Neuron (in vitro differentiated cells): ENCODE measurements around the gene STMN3.

Experiments
- H2AFZ ChIP-seq: one replicate; pipeline ENCODE4 v1.6.1; 2013; ENCODE audit warnings: low read depth, mild to moderate bottlenecking, inconsistent platforms, low read length, moderate library complexity
- H3K27me3 ChIP-seq: one replicate; pipeline ENCODE4 v1.6.1; 2013; ENCODE audit warnings: low read length; ENCODE audit not compliant: insufficient read depth
- H3K36me3 ChIP-seq: one replicate; pipeline ENCODE4 v1.6.1; 2013; ENCODE audit warnings: low read length; ENCODE audit not compliant: insufficient read depth
- H3K4me1 ChIP-seq: one replicate; pipeline ENCODE4 v1.6.1; 2013; ENCODE audit warnings: low read length; ENCODE audit not compliant: insufficient read depth
- H3K4me3 ChIP-seq: 2 replicates; pipeline ENCODE4 v1.5.1; 2013; ENCODE audit warnings: mild to moderate bottlenecking, low read length, moderate library complexity
- H3K9me3 ChIP-seq: one replicate; pipeline ENCODE4 v1.6.1; 2013; ENCODE audit warnings: low read length

Gene STMN3

DNA sequence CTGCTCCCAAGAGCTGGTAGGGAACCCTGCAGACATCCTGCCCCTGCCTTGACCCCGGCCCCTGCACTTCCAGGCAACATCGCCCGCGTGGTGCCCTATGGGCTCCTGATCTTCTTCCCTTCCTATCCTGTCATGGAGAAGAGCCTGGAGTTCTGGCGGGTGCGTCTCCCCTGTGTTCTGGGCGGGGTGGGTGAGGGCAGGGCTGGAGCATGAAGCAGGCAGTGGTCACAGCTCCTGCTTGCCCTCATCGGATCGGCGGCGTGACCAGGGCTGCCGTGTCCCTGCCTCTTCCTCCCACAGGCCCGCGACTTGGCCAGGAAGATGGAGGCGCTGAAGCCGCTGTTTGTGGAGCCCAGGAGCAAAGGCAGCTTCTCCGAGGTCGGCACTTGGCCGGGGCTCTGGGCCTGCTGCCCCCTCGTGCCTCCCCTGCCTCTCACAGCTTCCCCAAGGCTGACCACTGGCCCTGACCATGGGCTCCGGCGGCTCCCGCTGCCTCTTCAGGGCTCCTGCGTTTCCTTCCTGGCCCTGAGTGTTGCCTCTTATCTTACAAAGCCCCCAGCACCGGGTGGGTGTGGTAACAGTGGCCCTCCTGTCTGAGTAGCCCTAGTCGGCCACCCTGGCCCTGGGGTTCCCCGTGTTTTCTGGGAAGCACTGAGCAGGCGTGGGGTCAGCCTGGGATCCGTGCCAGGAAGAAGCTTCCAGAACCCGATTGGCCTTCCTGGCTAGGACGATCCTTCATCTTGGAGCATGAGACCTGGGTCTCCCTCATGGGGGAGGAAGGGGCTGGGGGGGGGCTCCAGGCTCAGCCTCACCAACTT is 35.2 kb upstream of the STMN3 start:
- H3K9me3 ChIP-seq, result no peaks in the 10 kb centered on the region
- H3K36me3 ChIP-seq, result no peaks in the 10 kb centered on the region
- no peak overlapping the region for H3K4me3 ChIP-seq
- H3K4me1 ChIP-seq, result peaks cover 18% of the 10 kb centered on the region
- H3K27me3 ChIP-seq, result no peaks in the 10 kb centered on the region
- no peak overlapping the region for H2AFZ ChIP-seq

DNA sequence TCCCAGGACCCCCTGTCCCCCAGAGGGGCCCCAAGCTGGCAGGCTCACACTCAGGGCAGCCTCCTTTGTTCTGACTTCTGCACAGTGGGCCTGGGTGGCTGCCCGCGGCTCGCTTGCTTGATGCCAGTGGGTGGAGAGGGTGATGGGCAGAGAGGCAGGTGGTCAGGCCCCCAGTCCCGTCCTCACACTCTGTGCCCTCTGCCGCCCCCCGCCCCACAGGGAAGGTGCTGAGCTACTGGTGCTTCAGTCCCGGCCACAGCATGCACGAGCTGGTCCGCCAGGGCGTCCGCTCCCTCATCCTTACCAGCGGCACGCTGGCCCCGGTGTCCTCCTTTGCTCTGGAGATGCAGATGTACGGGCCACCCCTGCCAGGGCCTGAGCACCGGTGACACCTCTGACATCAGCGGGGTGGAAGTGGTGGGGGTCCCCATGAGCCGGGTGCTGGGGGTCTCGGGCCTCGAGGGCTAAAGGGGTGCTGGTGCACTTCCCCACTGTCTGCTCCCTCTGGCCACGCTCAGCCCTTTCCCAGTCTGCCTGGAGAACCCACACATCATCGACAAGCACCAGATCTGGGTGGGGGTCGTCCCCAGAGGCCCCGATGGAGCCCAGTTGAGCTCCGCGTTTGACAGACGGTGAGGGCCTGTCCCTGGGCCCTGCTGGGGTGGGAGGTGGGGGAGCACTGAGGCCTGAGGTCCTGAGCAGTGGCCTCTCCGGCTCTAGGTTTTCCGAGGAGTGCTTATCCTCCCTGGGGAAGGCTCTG is 34.4 kb upstream of the STMN3 start:
- Histone ChIP-seq H3K4me1 (peaks cover 18% of the 10 kb centered on the region), H2AFZ (no peak overlapping the region), H3K4me3 (no peak overlapping the region), H3K27me3 (no peaks in the 10 kb centered on the region), H3K9me3 (no peaks in the 10 kb centered on the region), H3K36me3 (peaks cover 1% of the 10 kb centered on the region)

DNA sequence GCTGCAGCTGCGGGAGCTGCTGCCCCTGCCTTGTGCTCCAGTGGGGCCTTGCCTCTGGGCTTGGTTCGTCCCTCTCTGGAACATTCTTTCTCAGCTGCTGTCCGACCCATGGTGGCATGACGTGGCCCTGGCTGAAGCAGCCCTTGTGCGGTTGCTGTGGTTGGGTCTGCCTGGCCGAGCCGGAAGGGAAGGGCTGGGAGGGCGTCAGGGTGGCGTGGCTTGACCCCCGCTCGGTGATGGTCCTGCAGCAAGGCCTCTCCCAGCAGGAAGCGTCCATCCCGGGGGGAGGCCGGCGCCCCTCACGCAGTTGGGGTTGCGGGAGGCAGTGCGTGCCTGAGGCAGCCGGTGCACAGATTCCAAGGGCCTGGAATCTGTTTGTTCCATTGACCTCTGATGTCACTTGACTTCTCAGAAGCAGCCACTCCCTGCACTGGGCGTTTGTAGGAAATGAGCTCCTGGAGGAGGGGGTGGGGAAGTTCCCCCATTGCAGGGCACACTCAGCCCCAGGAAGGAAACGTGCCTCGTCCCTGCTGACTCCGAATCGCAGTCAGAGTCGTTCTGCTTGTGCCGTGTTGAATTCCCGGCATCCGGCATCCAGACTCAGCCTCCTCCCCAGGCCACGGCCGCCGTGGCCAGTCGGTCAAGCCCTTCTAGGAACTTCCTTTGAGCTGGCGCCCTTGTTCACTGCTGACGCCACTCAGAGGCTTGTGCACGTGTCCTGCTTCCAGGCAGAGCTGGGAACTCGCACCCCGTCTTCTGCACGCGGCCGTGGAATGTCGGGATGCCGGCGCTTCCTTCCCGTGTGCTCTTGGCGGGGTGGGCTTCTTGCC is 33.5 kb upstream of the STMN3 start:
- H3K4me1 ChIP-seq, result peaks cover 18% of the 10 kb centered on the region
- no peak overlapping the region for H2AFZ ChIP-seq
- no peak overlapping the region for H3K4me3 ChIP-seq
- H3K36me3 ChIP-seq, result peaks cover 7% of the 10 kb centered on the region
- H3K27me3 ChIP-seq, result no peaks in the 10 kb centered on the region
- no peaks in the 10 kb centered on the region for H3K9me3 ChIP-seq

DNA sequence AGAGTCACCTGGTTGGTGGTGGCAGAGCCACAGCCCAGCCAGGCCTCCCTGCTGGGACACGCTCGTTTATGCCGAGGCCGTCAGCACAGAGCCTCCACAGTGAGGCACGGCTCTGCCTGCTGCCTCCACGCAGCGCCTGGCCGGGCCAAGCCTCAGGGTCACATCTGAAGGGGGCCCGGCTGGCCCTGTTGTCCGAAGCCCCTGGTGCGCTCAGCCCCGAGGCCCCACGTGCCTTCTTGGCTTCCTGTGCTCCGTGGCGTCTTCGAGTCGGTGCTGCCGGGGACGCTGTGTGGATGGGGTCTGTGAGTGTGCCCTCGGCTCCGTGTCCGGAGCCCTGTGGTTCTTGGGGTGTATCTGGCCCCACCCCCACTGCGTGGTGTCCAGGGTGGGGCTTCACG is 32.9 kb upstream of the STMN3 start:
- Histone ChIP-seq H3K9me3 (no peaks in the 10 kb centered on the region), H3K27me3 (no peaks in the 10 kb centered on the region), H3K4me1 (peaks cover 18% of the 10 kb centered on the region), H3K4me3 (no peak overlapping the region), H3K36me3 (peaks cover 8% of the 10 kb centered on the region), H2AFZ (no peak overlapping the region)

DNA sequence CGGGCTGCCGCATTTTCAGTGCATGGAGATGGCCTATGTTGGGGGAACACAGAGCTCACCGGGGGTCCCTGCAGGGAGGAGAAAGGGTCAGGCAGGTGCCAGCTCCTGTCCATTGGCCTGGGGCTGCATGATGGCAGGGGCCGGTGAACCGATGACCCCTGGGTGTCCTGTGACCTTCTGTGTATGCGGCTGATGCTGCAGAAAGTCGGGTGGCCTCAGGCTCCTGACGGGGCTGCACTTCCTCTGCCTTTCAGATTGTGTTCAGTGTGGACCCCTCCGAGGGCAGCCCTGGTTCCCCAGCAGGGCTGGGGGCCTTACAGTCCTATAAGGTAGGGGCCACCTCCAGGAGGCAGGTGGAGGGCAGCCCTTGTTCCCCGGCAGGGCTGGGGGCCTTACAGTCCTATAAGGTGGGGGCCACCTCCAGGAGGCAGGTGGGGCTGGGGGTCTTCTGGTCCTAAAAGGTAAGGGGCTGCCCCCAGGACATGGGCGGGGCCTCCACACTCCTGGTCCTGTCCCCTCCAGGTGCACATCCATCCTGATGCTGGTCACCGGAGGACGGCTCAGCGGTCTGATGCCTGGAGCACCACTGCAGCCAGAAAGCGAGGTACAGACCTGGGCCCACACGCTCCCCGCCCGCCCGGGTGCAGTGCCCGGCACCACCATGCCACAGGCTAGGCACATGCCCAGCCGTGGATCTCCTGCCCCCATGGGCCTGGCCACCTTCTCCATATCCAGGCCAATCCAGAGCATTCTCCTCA is 32.2 kb upstream of the STMN3 start:
- no peaks in the 10 kb centered on the region for H3K27me3 ChIP-seq
- H3K4me3 ChIP-seq, result no peak overlapping the region
- H3K36me3 ChIP-seq, result peaks cover 8% of the 10 kb centered on the region
- peaks cover 18% of the 10 kb centered on the region for H3K4me1 ChIP-seq
- no peaks in the 10 kb centered on the region for H3K9me3 ChIP-seq
- H2AFZ ChIP-seq, result no peak overlapping the region

DNA sequence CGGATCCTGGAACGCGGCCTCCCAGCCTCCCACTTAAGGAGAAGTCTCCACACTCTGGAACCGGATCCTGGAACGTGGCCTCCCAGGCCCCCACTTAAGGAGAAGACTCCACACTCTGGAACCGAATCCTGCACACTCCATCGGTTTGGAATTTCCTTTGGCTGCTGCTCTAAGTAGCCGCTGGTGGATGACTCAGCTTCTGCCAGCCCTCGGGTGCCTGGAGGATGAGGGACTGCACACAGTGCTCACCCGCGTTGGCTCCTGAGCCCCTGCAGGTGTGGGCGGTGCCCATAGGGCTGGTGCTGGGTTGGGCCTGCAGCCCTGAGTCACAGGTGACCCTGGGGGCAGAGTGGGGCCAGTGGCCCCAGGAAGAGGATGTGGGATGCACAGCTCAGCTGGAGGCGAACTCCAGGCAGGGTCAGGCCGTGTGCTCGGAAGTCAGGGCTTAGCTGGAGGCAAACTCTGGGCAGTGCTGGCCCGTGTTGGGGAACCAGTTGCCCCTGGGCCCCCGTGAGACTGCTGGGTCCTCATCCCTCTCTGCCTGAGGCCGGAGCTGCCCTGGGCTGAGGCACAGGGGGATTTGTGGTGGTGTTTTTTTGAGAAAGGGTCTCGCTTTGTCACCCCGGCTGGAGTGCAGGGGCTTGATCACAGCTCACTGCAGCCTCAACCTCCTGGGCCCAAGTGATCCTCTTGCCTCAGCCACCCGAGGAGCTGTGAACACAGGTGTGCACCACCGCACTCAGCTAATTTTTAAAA is 29.3 kb upstream of the STMN3 start:
- Histone ChIP-seq H3K4me3 (no peak overlapping the region), H3K27me3 (no peaks in the 10 kb centered on the region), H3K36me3 (peaks cover 28% of the 10 kb centered on the region), H2AFZ (no peak overlapping the region), H3K9me3 (no peaks in the 10 kb centered on the region), H3K4me1 (peaks cover 17% of the 10 kb centered on the region)

DNA sequence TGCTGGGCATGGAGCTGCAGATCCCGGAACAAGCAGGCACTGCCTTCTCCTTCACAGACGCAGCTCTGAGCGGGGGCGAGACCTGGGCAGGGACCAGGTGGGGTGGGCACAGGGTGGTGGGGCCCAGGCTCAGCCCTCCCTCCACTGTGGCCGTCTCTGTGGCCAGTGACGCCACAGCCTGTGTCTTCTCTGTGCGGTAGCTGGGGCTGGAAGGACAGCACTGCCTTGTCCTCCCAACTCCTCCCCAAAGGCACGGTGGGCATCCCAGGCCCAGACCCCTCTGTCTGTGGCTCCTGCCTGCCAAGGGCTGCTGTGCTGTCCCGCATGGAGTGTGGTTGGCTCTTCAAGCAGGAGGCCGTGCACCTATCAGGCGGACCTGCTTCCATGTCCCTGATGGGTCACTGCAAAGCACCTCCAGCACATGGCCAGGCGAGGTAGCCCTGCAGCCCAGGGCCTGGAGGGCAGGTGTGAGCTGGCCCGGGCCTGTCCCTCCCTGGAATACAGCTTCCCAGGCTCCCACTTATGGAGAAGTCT is 28.5 kb upstream of the STMN3 start:
- no peak overlapping the region for H3K4me3 ChIP-seq
- H3K9me3 ChIP-seq, result no peaks in the 10 kb centered on the region
- H3K27me3 ChIP-seq, result no peaks in the 10 kb centered on the region

DNA sequence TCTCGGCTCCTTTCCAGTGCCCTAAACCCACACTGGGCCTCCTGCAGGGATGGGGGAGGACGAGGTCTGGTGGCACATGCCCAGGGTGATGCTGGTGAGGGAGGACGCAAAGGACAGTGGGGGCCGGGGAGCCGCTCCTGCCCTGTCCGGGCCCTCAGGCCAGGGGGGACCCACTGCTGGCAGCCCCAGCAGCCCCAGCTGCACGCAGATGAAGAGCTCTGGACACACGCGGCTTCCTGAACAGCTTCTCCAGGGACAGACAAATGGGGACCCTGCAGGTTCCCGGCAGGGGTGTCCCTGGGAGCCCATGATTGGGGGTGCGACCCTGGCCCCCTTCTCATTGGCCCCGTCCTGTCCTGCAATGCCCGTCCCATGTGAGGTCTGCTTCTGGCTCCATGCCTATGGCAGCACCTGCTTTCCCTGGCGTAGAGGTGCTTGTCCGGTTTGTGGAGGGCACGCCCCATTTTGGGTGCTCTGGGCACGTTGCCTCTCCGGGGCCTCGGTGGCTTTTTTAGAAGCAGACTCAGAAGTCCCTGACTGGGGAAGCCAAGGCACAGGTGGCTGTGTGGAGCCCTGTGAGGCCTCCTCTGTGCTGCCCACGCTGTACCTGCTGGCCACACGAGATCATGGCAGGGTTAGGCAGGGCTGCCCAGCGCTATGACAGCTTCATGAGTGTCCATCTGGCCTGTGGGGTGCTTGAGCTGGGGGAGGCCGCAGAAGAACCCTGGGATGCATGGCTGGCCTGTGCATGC is 27.8 kb upstream of the STMN3 start:
- Histone ChIP-seq H3K36me3 (peaks cover 32% of the 10 kb centered on the region), H2AFZ (no peak overlapping the region), H3K4me1 (peaks cover 2% of the 10 kb centered on the region), H3K4me3 (no peak overlapping the region), H3K9me3 (no peaks in the 10 kb centered on the region), H3K27me3 (no peaks in the 10 kb centered on the region)

More for the DNA sequence above, 28.5 kb upstream of the STMN3 start:
- Histone ChIP-seq H3K36me3 (peaks cover 28% of the 10 kb centered on the region), H3K4me1 (peaks cover 8% of the 10 kb centered on the region), H2AFZ (no peak overlapping the region)

DNA sequence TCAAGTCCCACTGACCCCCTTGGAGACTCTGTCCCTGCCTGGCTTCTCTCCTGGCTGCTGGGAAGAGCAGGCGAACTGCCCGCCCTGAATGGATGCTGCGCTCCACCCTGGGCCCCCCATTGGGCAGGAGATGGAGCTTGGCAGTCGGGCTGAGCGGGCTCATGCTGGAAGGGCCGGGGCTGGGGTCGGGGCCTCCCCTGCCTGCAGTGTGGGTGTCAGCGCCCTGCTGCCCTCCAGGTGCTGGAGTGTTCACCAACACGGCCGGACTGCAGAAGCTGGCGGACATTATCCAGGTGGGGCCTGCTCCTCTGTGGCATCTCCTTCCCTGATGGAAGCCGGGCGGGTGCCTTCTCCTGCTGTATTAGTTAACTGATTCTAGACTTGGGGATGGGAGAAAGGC is 27.2 kb upstream of the STMN3 start:
- H2AFZ ChIP-seq, result no peak overlapping the region
- peaks cover 38% of the 10 kb centered on the region for H3K36me3 ChIP-seq
- H3K4me1 ChIP-seq, result no peaks in the 10 kb centered on the region
- no peak overlapping the region for H3K4me3 ChIP-seq
- no peaks in the 10 kb centered on the region for H3K9me3 ChIP-seq
- H3K27me3 ChIP-seq, result no peaks in the 10 kb centered on the region

DNA sequence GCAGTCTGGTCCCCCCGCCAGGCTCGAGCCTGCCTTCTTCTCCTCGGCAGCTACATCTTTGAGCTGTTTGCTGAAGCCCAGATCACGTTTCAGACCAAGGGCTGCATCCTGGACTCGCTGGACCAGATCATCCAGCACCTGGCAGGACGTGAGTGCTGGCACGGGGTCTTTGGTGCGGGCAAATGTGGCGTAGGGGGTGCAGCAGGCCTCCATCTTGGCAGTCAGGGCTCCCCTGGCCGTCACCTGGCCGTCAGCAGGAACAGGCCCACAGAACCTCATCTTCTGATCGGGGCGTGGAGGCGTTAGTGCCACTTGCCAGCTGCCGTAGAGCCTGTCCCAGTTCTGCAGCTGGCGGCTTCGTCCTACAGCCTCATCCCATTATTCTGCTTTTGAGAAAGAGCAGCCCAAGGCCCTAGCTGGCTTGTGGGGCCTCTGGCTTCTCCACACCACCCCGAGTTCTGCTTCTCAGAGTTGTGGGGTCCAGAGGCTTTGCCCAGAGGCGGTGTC is 26.6 kb upstream of the STMN3 start:
- Histone ChIP-seq H3K27me3 (no peaks in the 10 kb centered on the region), H3K9me3 (no peaks in the 10 kb centered on the region), H3K4me3 (no peak overlapping the region), H2AFZ (no peak overlapping the region), H3K4me1 (no peaks in the 10 kb centered on the region), H3K36me3 (peaks cover 42% of the 10 kb centered on the region)

DNA sequence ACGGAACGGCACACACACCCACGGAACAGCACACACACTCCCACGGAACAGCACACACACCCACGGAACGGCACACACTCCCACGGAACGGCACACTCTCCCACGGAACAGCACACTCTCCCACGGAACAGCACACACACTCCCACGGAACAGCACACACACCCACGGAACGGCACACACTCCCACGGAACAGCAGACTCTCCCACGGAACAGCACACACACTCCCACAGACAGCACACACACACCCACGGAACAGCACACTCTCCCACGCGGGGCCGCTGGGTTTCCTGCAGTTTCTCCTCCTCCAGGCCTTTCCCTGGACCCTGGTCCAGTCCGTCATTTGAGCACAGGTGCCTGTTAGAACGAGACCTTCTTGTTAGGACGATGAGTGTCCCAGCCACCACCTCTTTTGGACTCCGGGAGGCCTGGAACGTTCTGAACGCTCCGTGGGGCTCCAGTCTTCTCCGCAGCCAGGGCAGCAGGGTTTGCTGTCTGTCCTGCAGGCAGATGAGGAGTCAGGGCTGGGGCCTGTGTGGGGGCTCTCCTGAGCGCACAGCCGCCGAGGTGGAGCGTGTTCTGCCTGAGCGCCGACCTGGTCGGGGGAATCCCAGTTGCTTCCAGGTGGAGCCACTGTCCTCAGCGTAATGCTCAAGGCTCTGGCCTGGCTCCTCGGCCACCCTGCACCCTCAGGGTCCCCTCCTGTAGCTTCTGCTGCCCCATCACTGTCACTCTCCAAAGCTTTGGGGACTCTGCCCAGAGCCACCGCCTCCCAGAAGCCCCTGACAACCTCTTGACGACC is 25.6 kb upstream of the STMN3 start:
- no peaks in the 10 kb centered on the region for H3K27me3 ChIP-seq
- peaks cover 50% of the 10 kb centered on the region for H3K36me3 ChIP-seq
- H2AFZ ChIP-seq, result no peak overlapping the region
- H3K4me1 ChIP-seq, result no peaks in the 10 kb centered on the region
- H3K9me3 ChIP-seq, result no peaks in the 10 kb centered on the region
- no peak overlapping the region for H3K4me3 ChIP-seq
